GM12801 (cell line): Measurements from ENCODE around the gene HTRA1.

Experiments
- TF ChIP-seq, protein P1 (sequence below): IDR thresholded peaks from one replicate; pipeline ENCODE4 v1.5.1; 2011; ENCODE audit warnings: control low read depth; ENCODE audit not compliant: insufficient read length; ENCODE audit errors: extremely low read depth

The HTRA1 gene

DNA sequence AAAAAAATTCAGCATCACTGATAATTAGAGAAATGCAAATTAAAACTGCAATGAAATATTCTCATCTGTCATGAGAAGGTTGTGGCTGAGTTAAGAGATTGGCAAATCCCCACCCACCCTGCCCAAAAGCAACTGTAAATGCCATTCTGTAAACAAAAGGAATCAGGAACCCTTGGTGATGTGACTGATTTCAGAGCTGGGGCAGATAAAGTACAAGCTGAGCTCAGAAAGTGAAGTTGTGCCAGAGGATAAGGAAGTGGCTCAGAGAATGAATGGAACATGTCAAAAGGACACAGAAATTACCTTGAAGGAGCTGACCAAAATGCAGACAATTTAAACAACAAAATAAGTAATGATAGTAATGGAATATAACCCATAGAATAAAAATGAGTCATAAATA, 39.6 kb upstream of the HTRA1 start:
- TF ChIP-seq, protein P1, sequence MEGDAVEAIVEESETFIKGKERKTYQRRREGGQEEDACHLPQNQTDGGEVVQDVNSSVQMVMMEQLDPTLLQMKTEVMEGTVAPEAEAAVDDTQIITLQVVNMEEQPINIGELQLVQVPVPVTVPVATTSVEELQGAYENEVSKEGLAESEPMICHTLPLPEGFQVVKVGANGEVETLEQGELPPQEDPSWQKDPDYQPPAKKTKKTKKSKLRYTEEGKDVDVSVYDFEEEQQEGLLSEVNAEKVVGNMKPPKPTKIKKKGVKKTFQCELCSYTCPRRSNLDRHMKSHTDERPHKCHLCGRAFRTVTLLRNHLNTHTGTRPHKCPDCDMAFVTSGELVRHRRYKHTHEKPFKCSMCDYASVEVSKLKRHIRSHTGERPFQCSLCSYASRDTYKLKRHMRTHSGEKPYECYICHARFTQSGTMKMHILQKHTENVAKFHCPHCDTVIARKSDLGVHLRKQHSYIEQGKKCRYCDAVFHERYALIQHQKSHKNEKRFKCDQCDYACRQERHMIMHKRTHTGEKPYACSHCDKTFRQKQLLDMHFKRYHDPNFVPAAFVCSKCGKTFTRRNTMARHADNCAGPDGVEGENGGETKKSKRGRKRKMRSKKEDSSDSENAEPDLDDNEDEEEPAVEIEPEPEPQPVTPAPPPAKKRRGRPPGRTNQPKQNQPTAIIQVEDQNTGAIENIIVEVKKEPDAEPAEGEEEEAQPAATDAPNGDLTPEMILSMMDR = no peak

DNA sequence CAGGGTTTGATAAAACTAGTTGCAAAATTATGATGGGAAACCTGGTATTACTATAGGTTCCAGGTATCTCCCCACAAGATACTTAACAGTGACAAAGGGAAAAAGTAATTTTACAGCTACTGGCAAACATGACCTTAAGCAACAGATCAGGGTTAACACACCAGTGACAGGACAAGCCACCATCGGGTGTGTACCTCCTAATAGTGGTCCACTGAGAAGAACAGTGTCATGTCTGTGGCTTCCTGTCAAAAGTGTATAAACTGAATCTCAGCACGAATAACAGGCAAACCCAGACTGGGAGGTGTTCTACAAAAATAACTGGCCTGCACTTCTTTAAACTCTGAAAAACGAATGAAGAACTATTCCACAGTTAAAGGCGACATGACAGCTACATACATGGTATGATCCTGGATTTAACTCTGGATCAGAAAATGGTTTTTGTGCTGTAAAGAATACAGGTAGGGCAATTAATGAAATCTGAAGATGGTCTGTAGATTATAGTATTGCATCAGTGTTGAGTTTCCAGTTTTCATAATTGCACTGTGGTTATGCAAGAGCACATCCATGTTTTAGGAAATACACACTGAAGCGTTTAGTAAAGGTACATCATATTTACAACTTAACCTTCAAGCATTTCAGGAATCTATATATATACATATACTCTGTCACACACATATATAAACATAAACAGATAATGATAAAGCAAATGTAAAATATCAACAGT, 38.9 kb upstream of the HTRA1 start:
- TF ChIP-seq, protein P1 = no peak

DNA sequence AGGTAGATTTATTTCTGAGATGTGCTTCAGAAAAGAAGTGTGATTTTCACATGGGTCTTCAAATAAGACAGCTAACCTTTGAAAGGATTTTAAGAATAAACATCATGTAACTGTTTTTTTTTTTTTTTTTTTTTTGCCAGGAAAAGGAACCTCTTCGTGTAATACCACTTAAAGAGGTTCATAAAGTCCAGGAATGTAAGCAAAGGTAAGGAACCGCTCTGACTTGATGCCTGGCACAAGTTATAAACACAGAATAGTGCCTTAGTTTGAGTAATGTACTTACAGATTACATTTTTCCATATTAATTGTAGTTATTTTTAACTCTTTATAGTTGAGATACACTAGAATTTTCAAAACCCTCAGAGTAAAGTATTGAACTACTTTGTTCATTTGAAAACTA, 37.3 kb upstream of the HTRA1 start:
- TF ChIP-seq, protein P1 = no peak

DNA sequence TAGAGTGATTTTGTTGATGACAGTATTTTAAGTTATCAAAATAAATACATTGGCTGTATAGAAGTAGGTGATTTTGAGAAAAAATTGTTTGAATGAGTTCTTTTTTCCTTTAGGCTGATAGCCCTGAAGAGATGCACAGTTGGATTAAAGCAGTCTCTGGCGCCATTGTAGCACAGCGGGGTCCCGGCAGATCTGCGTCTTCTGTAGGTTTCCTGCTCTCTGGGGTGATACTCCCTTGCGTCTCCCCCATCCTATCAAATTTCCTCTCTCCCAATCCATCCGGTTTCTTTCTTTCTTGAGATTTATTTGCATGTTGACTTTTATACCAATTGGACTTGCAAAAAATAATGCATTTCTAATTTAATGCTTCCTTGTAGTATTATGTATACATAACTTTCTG, 34.5 kb upstream of the HTRA1 start:
- TF ChIP-seq, protein P1 = no peak

DNA sequence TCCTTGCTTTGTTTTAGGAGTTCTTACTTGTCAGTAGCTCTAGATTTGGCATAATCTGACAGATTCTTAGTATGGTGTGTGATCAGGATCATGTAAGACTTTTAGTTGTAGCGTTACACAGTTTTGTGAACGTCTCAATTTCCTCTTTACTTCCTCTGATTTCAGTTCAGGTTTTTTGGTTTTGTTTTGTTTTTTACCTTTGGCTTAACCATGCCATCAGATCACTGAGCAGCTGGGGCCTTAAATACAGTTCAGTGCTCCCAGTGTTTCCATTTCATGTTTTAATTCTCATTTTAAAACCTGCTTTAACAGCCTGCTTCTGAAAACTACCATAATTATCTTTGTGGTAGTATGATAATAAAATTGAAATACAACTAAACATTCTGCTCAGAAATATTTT, 34.1 kb upstream of the HTRA1 start:
- TF ChIP-seq, protein P1 = no peak

DNA sequence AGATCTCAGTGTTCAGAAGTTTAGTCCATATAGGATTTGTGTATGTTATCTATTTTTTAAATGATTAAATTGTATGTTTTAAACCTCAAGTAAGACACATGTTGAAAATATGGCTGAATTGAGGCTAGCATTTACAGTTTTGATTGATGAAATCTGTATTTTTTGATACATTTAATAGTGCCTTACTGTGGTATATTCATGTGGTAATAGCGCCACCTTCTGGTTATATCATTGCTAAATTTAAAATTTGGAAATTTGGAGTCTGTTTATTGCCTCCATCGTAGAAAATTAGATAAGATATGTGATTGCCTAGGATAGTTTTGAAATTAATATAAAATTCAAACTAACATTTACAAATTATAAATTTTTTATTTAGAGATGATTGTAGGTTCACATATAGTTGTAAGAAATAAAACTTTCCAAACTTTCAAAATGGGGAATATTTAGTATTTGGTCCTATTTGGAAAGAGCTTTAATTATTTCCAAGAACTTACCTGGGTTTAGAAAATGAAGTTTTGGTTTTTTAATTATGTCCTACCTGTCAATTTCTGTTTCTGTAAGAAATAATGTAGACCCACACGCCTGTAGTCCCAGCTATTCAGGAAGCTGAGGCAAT, 26.0 kb upstream of the HTRA1 start:
- TF ChIP-seq, protein P1 = no peak

DNA sequence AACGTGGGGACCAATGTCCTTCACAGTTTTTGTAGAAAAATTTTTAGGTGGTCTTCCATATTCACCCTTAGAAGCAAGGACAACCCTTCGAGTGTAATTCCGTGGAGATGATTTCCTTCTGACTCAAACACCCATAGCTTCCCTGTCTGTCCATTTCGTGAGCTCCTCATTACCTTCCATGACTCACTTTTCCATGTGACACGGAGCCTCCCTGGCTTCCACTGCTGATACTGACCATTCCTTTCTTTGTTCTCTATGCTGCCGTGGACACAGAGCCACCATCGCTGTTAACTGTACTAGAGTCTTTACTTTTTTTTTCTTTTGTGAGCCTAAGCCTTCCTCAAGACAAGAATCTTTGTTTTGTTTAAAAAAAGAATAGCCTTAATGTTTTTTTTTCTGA, 19.4 kb upstream of the HTRA1 start:
- TF ChIP-seq, protein P1 = no peak
